ELF-1 (cell line): ENCODE measurements around the gene ATP5PO.
"Not testable (repeated sequence)": the region's sequence is repeated elsewhere in the genome, so short reads cannot be mapped to it uniquely, and the experiment has no call there.

Source experiments
- DNase-seq: peaks from one replicate; pipeline ENCODE4 v3.0.0-alpha.2; 2016; ENCODE audit warnings: low read depth, low spot score

The ATP5PO gene

GRCh38 chr21:33869873-33870272, 45.7 kb downstream of the ATP5PO start:
- DNase-seq = no peak

- not testable (repeated sequence) for DNase-seq
Observed at GRCh38 chr21:33867868-33868267, 47.7 kb downstream of the ATP5PO start.

- DNase-seq = no peak
Observed at GRCh38 chr21:33866826-33867225, 48.8 kb downstream of the ATP5PO start.

GRCh38 chr21:33865996-33866575, 49.5 kb downstream of the ATP5PO start:
- no peak for DNase-seq

- no peak for DNase-seq
Observed at GRCh38 chr21:33865176-33865575, 50.4 kb downstream of the ATP5PO start.

GRCh38 chr21:33864150-33864549, 51.5 kb downstream of the ATP5PO start:
- DNase-seq = no peak

- not testable (repeated sequence) for DNase-seq
Observed at GRCh38 chr21:33863191-33863590, 52.4 kb downstream of the ATP5PO start.

- DNase-seq = no peak
Observed at GRCh38 chr21:33861125-33861524, 54.5 kb downstream of the ATP5PO start.

- no peak for DNase-seq
Observed at GRCh38 chr21:33860332-33860879, 55.2 kb downstream of the ATP5PO start.

- no peak for DNase-seq
Observed at GRCh38 chr21:33859373-33860102, 56.1 kb downstream of the ATP5PO start.

- no peak for DNase-seq
Observed at GRCh38 chr21:33858667-33859372, 56.8 kb downstream of the ATP5PO start.

- no peak for DNase-seq
Observed at GRCh38 chr21:33857846-33858666, 57.5 kb downstream of the ATP5PO start.

- DNase-seq = no peak
Observed at GRCh38 chr21:33856893-33857527, 58.6 kb downstream of the ATP5PO start.

GRCh38 chr21:33855190-33855589, 60.4 kb downstream of the ATP5PO start:
- DNase-seq = no peak

GRCh38 chr21:33854604-33855003, 61.0 kb downstream of the ATP5PO start:
- peak; percentile 59 for DNase-seq
